B cell (primary cell): ENCODE data around the gene OR2T4. TPM values are rescaled to one million over a fixed set of nuclear protein-coding genes. Genes with fewer than 3 reads are reported as not detected.

Experiments used
- ATAC-seq: fragments of 200-7000 bp; cut with Tn5 transposase; one replicate; pipeline ENCODE4 v1.10.0; 2021; ENCODE audit warnings: low read depth, mild to moderate bottlenecking, moderate number of reproducible peaks, moderate library complexity
- CTCF ChIA-PET: fragments of 350-600 bp; sonication (Branson Sonifier 250); formaldehyde crosslinking; loops from one replicate; lab custom pipeline; 2021; ENCODE audit warnings: antibody characterized with exemption, inconsistent platforms; lab: Charles Lee
- POLR2A ChIA-PET: fragments of 350-600 bp; sonication (Branson Sonifier 250); formaldehyde crosslinking; loops from one replicate; lab custom pipeline; 2021; ENCODE audit warnings: antibody characterized with exemption; lab: Charles Lee
- DNase-seq: peaks from one replicate; pipeline ENCODE4 v3.0.0; 2013
- H2AFZ ChIP-seq: 2 replicates; pipeline ENCODE4 v1.6.1; 2012; ENCODE audit warnings: mild to moderate bottlenecking, low read depth, low read length; ENCODE audit not compliant: insufficient read depth, poor library complexity, severe bottlenecking
- H3K27ac ChIP-seq, 2 donors: 1 replicate in 1 of 2; 2 replicates in 1 of 2; pipeline ENCODE4 v1.5.1; 2012 to 2013; ENCODE audit warnings: low read length in 2 of 2, mild to moderate bottlenecking in 2 of 2, moderate library complexity in 1 of 2
- H3K27me3 ChIP-seq, 4 experiments: fragments of 200-600 bp in 1 of 4; sonication (generic) in 1 of 4; replicated peaks in 1 of 4; 1 replicate in 2 of 4; 2 replicates in 2 of 4; pipeline versions ENCODE4 v1.6.1 to v1.7.0; 2013 to 2016; ENCODE audit warnings: low read length in 3 of 4, mild to moderate bottlenecking in 2 of 4, mixed read lengths in 1 of 4, moderate library complexity in 1 of 4; ENCODE audit not compliant: insufficient read depth in 4 of 4, control insufficient read depth in 3 of 4; ENCODE audit errors: control extremely low read depth in 1 of 4
- H3K36me3 ChIP-seq, 2 experiments: replicated peaks in 1 of 2; 1 replicate in 1 of 2; 2 replicates in 1 of 2; pipeline versions ENCODE4 v1.6.1 to v1.7.1; 2013; ENCODE audit warnings: low read length in 1 of 2; ENCODE audit not compliant: insufficient read depth in 2 of 2, control insufficient read depth in 1 of 2; ENCODE audit errors: control extremely low read depth in 1 of 2, extremely low read depth in 1 of 2
- H3K4me1 ChIP-seq, 2 donors: fragments of 200-600 bp in 1 of 2; sonication (generic) in 1 of 2; 1 replicate in 1 of 2; 2 replicates in 1 of 2; pipeline versions ENCODE4 v1.5.1 to v1.6.1; 2013 to 2017; ENCODE audit warnings: low read length in 2 of 2; ENCODE audit not compliant: control insufficient read depth in 2 of 2, insufficient read depth in 2 of 2
- H3K4me2 ChIP-seq: replicated peaks from 2 replicates; pipeline ENCODE3; 2012; ENCODE audit warnings: mild to moderate bottlenecking, low read depth, low read length; ENCODE audit not compliant: poor library complexity, severe bottlenecking
- H3K4me3 ChIP-seq, 5 experiments: fragments of 200-600 bp in 1 of 5; sonication (generic) in 1 of 5; 1 replicate in 3 of 5; 2 replicates in 2 of 5; pipeline versions ENCODE4 v1.5.1 to v1.7.0; 2011 to 2016; ENCODE audit warnings: low read length in 4 of 5, mild to moderate bottlenecking in 4 of 5, low read depth in 2 of 5, control low read depth in 1 of 5, moderate library complexity in 1 of 5; ENCODE audit not compliant: insufficient read depth in 1 of 5; ENCODE audit errors: control extremely low read depth in 1 of 5, extremely low read depth in 1 of 5
- H3K79me2 ChIP-seq: fragments of 200-600 bp; sonication (generic); one replicate; pipeline ENCODE4 v1.6.0; 2016; ENCODE audit warnings: low read length; ENCODE audit not compliant: control insufficient read depth, insufficient read depth
- H3K9ac ChIP-seq: fragments of 200-600 bp; sonication (generic); 2 replicates; pipeline ENCODE4 v1.6.1; 2017; ENCODE audit warnings: mild to moderate bottlenecking, low read length, moderate library complexity
- H3K9me3 ChIP-seq, 3 donors: one replicate each; pipeline versions ENCODE4 v1.6.1 to v1.7.1; 2013; ENCODE audit warnings: low read length in 2 of 3; ENCODE audit not compliant: control insufficient read depth in 2 of 3, insufficient read depth in 1 of 3; ENCODE audit errors: control extremely low read depth in 1 of 3
- H4K20me1 ChIP-seq: 2 replicates; pipeline ENCODE4 v1.6.0; 2012; ENCODE audit warnings: mild to moderate bottlenecking, low read length; ENCODE audit not compliant: insufficient read depth, control insufficient read depth, poor library complexity, severe bottlenecking
- H3K27ac Mint-ChIP-seq: one replicate; pipeline ENCODE4 v1.8.0; 2021; ENCODE audit warnings: mixed read lengths
- H3K27me3 Mint-ChIP-seq: one replicate; pipeline ENCODE4 v1.8.0; 2021; ENCODE audit warnings: mixed read lengths
- H3K4me1 Mint-ChIP-seq: one replicate; pipeline ENCODE4 v1.8.0; 2021; ENCODE audit warnings: mixed read lengths
- H3K4me3 Mint-ChIP-seq: one replicate; pipeline ENCODE4 v1.8.0; 2021; ENCODE audit warnings: mixed read lengths
- H3K9me3 Mint-ChIP-seq: one replicate; pipeline ENCODE4 v1.8.0; 2022; ENCODE audit warnings: mixed read lengths; ENCODE audit not compliant: insufficient read depth
- EZH2 ChIP-seq: IDR thresholded peaks from 2 replicates; pipeline ENCODE4 v1.6.1; 2012; ENCODE audit warnings: borderline replicate concordance, low read depth, mild to moderate bottlenecking, moderate library complexity, low read length; ENCODE audit not compliant: insufficient read depth, poor library complexity, severe bottlenecking
- WGBS: methylation state at CpG from one replicate; pipeline ENCODE4 v1.1.5; 2013; ENCODE audit warnings: missing lambda C conversion rate; ENCODE audit not compliant: insufficient coverage; 5-methylcytosine and 5-hydroxymethylcytosine counted together
- intact Hi-C: fragments of 100-400 bp; cut with micrococcal nuclease; formaldehyde crosslinking; loops from one replicate; pipeline ENCODE4 v1.10.0; 2022
- polyA plus RNA-seq: library from polyadenylated mRNA; depleted of rRNA; stranded (reverse); fragments of >200 nt; gene quantifications from 2 replicates; pipeline ENCODE4 v1.2.3, GENCODE V29; 2012
- total RNA-seq, 2 donors: library from RNA; stranded (reverse); fragments of 120-200 nt in 1 of 2; gene quantifications; 1 replicate in 1 of 2; 2 replicates in 1 of 2; pipeline versions ENCODE4 v1.2.3 to v1.2.4, GENCODE V29; 2013 to 2022
- TF ChIP-seq, protein P1 (sequence below): fragments of 200-600 bp; IDR thresholded peaks from one replicate; pipeline ENCODE4 v1.8.0; 2022; ENCODE audit warnings: antibody characterized with exemption, mild to moderate bottlenecking

Gene OR2T4
- total and polyA plus RNA-seq, 2 donors (not counting 1 experiment from before 2014, with no cell fraction given), result not detected

GRCh38 chr1:248402748-248403147 lies 41.3 kb downstream of the OR2T4 start, which contains the start of gene OR2T1:
Gene OR2T1 (plus strand): TSS chr1:248403048. CDS start chr1:248406148, 3,100 bp downstream.
- no peak for ATAC-seq
- TF ChIP-seq, protein P1, sequence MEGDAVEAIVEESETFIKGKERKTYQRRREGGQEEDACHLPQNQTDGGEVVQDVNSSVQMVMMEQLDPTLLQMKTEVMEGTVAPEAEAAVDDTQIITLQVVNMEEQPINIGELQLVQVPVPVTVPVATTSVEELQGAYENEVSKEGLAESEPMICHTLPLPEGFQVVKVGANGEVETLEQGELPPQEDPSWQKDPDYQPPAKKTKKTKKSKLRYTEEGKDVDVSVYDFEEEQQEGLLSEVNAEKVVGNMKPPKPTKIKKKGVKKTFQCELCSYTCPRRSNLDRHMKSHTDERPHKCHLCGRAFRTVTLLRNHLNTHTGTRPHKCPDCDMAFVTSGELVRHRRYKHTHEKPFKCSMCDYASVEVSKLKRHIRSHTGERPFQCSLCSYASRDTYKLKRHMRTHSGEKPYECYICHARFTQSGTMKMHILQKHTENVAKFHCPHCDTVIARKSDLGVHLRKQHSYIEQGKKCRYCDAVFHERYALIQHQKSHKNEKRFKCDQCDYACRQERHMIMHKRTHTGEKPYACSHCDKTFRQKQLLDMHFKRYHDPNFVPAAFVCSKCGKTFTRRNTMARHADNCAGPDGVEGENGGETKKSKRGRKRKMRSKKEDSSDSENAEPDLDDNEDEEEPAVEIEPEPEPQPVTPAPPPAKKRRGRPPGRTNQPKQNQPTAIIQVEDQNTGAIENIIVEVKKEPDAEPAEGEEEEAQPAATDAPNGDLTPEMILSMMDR, result no peak
- no peak for TF ChIP-seq EZH2
- no peak within 1 kb of the TSS for H3K4me3 ChIP-seq
- no peak within 1 kb of the TSS for H3K9ac ChIP-seq
- H3K9me3 ChIP-seq, result no peaks in the 10 kb centered on the region
- peaks cover 3% of the 10 kb centered on the region for H3K9me3 Mint-ChIP-seq
- no peaks in the 10 kb centered on the region for H3K79me2 ChIP-seq
- H3K27ac Mint-ChIP-seq, result no peak within 1 kb of the TSS
- DNase-seq, result no peak
- H4K20me1 ChIP-seq, result no peaks in the 10 kb centered on the region
- peaks cover 3% of the 10 kb centered on the region for H3K27me3 Mint-ChIP-seq
- no peaks in the 10 kb centered on the region for H3K4me1 ChIP-seq
- ChIA-PET CTCF (interaction anchor here (1.0 kb wide), 1 partner anchor 220 kb away, joined by 3 read pairs; no protein-coding TSS in a partner anchor), POLR2A (no interaction called here)
- intact Hi-C loops, result no loop called here
- H2AFZ ChIP-seq, result no peak within 1 kb of the TSS
- no peaks in the 10 kb centered on the region for H3K36me3 ChIP-seq
- WGBS, result no CpG with 5 or more reads among the region's 3 CpGs
- no peak within 1 kb of the TSS for H3K4me2 ChIP-seq
- H3K27me3 ChIP-seq, result no peaks in the 10 kb centered on the region
- H3K4me3 Mint-ChIP-seq, result no peak within 1 kb of the TSS
- H3K4me1 Mint-ChIP-seq, result no peaks in the 10 kb centered on the region
- H3K27ac ChIP-seq, result no peak within 1 kb of the TSS

GRCh38 chr1:248404024-248404423 lies 42.6 kb downstream of the OR2T4 start:
- WGBS, result 40% methylated on average over 1 of the region's 6 CpGs
- TF ChIP-seq EZH2, result no peak
- TF ChIP-seq, protein P1, result peak; percentile 18
- no peak for ATAC-seq
- peak; percentile 71 for DNase-seq
- H3K9me3 Mint-ChIP-seq, result peaks cover 3% of the 10 kb centered on the region
- H3K4me3 ChIP-seq, result no peak overlapping the region
- intact Hi-C loops, result loop anchor here (1.0 to 2.0 kb wide), 2 partner anchors 219 to 403 kb away; no protein-coding TSS in a partner anchor
- ChIA-PET POLR2A (no interaction called here), CTCF (interaction anchor here (0.6 to 2.0 kb wide), 10 partner anchors 14 to 418 kb away, joined by 3 to 12 read pairs (median 4); no protein-coding TSS in a partner anchor)
- no peaks in the 10 kb centered on the region for H3K79me2 ChIP-seq
- no peak overlapping the region for H3K4me2 ChIP-seq
- no peaks in the 10 kb centered on the region for H3K36me3 ChIP-seq
- no peaks in the 10 kb centered on the region for H3K9me3 ChIP-seq
- H3K4me1 Mint-ChIP-seq, result no peaks in the 10 kb centered on the region
- no peaks in the 10 kb centered on the region for H4K20me1 ChIP-seq
- H3K27me3 ChIP-seq, result no peaks in the 10 kb centered on the region
- no peak overlapping the region for H3K27ac ChIP-seq
- no peak overlapping the region for H3K27ac Mint-ChIP-seq
- no peaks in the 10 kb centered on the region for H3K4me1 ChIP-seq
- no peak overlapping the region for H3K9ac ChIP-seq
- no peaks in the 10 kb centered on the region for H3K27me3 Mint-ChIP-seq
- no peak overlapping the region for H2AFZ ChIP-seq
- no peak overlapping the region for H3K4me3 Mint-ChIP-seq
